GM18520 (cell line): Measurements from ENCODE around the gene RNF144A.
A peak's percentile ranks its signal among the peaks of the same experiment; 100 is the strongest.
"Not testable (repeated sequence)": the region's sequence is repeated elsewhere in the genome, so short reads cannot be mapped to it uniquely, and the experiment has no call there.

Source experiments
- ATAC-seq: cut with Tn5 transposase; IDR thresholded peaks from one replicate; pipeline ENCODE4 v1.9.1; 2021; ENCODE audit not compliant: unreplicated experiment

Gene RNF144A

DNA sequence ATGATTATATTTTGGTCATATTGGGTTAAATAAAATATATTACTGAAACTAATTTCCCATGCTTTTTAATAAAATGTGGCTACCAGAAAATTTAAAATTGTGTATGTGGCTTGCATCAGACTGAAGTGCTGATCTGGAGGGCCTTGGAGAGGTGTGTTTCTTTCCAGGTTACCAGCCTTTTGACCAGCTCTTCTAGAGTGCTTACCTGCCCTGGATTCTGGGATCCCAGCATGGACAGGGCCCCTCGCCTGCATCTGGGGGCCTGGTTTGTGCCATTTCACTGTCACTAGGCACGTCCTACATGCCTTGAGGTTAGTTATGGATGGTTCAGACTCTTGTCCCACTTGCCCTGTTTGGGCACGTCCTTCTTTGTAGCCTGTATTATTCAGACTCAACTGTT is 10.5 kb downstream of the RNF144A start:
- no peak for ATAC-seq

DNA sequence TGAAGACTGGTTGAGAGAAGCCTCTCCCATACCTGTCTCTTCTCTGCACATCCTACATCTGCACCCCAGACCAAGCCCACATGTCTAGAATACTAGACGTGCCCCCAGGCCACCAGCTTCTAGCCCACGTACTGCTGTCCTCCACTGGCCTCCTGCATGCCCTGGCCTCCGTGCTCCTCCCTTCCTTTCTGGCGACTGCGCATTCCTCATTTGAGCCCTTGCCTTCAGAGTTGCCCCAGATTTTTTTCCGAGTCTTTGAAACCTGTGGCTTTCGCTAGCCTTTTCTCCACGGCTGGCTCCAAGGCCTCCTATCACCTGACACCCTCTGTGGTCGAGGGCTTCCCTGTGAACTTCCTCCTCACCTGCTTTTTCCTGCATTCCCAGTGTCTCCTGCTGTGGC is 11.2 kb downstream of the RNF144A start:
- ATAC-seq: no peak

DNA sequence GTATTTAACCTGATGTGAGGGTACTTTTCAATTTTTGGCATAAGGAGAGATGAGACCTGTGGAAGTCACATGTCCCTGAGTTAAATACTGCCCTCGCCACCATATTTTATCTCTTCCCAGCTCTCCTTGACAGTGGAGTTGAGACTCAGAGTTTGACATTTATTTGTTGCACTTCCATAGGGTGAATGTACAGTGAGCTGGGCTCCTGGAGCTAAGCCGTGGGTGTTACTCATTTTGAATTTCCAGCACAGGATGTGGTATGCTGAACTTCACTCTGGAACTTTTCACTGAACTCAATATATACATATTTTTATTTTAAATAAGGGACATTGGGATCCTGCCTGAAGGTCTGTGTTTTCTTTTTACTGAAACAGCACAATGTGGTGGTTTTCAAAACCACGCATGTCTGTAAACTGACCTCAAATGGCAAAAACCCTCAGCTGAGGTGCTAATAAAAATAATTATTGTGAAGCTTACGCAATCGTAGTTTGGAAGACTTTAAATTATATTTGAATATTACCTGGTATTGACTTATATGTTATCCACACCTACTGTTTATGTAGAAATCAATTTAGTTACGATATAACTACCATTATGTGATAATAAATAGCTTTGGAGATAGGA is 12.1 kb downstream of the RNF144A start:
- ATAC-seq: no peak

DNA sequence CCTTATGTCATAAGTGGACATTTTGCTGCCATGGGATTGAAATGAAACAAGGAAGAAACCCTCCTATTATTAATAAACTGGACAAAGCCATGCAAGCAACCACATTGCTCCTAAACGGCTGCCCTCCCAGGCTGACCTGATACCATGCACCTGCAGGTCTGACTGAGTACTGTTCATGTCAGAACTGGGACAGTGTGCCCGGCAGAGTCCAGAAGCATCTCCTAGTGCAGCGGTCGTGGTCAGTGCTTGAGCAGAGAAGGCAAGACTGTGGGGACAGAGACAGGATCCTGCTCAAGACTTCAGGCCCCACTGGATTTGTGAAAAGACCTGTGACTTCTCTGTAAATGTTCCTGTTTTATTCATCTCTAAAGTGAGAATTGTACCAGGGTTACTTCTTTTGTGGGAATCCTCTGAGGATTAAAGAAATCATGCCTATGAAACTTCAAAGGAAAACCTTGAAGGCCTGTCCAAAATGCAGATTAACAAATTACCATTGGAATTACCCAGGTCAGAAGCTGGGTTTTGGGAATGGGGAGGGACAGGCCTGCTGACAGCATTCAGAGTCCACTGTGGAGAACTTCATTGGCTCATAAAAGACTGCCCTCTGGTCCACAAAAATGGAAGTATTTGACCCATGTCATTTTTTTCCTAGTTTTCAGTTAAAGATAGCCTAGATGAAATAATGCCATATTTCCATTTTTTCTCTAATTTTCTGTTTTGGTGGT is 13.9 kb downstream of the RNF144A start:
- ATAC-seq: no peak

DNA sequence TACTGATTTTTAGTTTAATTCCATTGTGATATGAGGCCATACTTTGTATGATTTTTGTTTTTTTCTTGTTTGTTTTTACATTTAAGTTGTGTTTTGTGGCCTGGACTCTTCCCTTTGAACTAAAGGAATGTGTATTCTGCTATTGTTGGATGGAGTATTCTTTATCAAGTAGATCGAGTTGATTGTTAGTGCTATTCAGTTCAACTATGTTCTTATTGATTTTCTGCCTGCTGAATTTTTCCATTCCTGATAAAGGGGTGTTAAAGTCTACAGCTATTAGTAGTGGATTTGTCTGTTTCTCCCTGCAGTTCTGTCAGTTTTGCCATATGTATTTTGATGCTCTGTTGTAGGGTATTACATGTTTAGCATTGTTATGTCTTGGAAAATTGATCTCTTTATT is 14.5 kb downstream of the RNF144A start:
- no peak for ATAC-seq

DNA sequence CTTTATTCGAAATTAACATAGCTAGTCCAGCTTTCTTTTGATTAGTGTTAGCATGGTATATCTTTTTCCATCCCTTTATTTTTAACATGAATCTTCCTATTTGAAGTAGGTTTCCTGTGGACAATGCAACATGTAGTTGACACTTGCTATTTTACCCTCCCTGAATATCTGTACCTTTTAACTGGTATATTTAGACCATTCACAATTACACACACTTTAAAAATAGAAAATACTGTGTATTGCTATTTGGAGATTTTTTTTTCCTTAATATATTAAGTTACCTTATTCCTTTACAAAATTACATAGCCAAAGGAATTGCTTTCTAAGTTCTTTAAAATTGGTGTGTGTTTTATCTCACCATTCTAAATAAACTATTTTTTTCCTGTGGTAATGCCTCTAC is 15.0 kb downstream of the RNF144A start:
- ATAC-seq: no peak

DNA sequence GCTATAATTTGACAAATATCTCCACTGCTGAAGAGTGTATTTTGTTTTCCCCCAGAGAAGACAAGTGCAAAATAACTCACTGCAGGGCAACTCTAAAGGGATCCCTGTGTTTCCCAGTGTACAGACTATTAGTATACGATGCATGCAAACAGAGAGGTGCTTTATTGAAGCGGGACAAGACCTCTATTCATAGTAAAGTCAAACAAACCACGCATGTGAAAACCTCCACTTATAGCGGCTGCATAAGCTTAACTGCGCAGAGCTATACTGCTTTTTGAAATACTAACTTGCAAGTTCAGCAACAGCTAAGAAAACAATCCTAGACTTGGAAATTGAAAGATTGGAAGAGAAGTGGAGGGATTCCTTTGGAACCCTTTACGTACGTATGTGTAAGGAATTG is 15.6 kb downstream of the RNF144A start:
- ATAC-seq: no peak

DNA sequence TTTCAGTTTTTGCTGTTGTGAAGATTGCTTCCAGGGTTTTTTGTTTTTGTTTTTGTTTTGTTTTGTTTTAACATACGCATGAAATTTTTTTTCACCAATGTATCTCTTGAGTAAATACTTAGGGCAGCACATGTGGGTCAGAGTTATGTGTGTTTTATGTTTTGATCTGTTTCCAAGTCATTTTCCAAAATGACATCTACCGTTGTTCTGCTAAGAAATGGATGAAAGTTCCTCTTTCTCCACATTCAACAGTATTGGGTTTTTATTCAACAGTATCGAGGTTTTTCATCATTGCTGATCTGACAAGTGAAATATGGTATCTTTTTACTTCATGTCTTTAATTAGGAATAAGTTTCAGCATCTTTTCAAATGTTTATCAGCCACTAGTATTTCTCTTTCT is 16.7 kb downstream of the RNF144A start:
- no peak for ATAC-seq

DNA sequence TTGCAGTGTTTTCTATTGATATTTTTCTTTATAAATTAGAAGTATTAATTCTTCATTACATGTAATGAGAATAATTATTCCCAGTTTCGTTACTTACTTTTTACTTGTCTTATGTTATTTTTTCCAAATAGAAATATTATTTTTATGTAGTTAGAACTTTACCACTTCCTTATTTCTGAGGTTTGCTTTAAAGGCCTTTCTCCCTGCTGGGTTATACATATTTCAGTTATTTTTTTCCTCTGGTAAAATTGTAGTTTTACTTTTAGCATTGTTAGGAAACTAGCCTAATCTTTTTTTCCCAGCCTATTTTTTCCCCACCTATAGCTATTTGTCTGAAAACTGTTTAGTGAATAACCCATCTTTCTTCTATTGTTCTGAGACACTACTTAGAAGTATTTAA is 17.1 kb downstream of the RNF144A start:
- no peak for ATAC-seq

DNA sequence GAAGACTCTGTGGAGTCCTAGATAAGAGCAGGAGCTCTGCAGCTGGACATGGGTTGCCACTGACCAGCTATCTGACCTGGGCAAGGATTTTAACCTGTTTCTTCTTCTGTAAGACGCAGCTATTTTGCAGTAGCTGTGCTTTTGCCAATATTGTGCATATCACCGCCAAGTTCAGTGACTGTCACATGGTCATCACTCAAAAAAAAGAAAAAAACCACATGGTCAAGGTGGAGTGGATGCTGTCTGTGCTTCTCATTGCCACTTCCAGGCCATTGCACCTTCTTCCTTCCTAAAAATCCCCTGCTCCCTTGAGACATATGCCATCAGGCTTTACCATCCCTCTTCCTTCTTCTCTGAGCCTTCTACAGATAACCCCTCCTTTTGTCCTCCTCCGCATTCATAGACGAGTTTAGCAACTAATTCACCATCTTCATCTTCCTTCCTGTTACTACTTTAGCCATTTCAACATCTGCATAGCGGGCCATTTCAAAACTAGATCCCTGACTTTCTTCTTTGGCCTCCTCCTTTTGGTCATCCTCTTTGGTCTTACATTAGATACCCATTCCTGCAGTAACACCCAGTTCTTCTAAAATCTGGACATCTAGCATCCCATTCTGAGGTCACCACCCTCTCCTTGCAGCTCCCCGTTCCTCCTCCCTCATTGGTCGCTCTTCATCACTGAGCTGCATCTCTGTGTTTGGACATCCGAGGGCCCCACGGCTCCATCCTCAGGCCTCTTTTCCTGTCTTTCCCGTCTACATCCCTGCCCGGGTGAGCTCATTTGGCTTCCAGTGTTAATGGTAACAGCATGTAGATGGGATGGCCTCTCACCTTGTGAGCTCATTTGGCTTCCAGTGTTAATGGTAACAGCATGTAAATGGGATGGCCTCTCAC is 17.8 kb downstream of the RNF144A start:
- ATAC-seq: no peak

DNA sequence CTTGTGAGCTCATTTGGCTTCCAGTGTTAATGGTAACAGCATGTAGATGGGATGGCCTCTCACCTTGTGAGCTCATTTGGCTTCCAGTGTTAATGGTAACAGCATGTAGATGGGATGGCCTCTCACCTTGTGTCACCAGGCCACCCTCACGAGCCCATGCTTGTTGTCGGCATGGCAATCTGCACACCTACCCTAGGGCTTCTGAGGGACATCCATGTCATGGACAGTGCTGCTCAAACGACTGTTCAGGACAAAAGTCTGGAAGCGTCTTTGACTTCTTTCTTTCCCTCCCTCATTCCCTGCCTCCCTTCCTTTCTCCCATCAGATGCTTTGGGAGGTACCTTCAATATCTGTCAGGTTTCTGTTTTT is 18.4 kb downstream of the RNF144A start:
- not testable (repeated sequence) for ATAC-seq

DNA sequence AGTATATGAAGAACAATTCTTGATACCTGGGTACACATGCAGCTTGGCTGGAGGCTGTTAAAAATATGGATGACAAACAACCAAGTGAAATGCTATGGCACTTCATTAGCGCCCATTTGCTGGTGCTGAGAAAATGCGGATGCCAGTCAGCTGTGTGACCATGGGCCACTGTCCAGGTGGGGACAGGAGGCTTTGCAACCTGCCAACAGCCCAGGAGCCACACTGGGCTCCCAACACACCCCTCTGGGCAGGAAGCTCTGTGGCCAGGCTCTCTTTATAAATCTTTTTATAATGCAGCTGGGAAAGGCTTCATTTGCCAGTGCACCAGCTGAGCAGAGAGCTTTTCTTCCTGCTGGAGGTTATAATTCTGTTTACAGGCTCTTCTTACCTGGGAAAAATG is 19.9 kb downstream of the RNF144A start:
- ATAC-seq: no peak

DNA sequence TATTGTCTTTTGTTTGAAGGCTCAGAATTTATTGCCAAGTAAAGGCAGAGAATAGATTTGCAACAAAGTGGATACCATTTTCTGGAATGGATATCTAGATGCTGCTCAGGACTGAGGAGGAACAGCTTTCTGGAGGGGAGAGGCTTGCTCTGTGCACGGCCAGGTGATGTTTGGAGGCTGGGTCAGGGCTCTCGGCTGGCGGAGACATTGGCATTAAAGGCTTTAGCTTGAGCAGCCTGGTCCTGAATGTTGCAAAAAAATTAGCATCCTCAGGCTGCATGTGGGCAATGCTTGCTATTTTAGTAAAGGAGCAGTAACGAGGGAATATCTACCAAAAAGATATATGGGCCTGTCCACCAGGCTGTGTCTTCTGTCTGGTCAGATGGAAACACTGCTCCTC is 20.4 kb downstream of the RNF144A start:
- ATAC-seq: no peak

DNA sequence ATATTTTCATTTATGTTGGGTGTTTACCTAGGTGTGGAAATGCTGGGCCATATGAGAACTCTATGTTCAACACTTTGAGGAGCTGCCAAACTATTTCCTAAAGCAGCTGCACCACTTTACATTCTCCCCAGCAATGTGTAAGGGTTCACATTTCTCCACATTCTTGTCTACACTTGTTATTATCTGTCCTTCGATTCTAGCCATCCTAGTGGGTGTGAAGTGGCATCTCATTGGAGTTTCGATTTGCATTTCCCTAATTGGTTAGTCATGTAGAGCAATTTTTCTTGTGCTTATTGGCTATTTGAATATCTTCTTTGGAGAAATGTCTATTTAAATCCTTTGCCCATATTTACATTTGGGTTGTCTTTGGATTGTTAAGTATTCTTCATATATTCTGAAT is 21.9 kb downstream of the RNF144A start:
- no peak for ATAC-seq

DNA sequence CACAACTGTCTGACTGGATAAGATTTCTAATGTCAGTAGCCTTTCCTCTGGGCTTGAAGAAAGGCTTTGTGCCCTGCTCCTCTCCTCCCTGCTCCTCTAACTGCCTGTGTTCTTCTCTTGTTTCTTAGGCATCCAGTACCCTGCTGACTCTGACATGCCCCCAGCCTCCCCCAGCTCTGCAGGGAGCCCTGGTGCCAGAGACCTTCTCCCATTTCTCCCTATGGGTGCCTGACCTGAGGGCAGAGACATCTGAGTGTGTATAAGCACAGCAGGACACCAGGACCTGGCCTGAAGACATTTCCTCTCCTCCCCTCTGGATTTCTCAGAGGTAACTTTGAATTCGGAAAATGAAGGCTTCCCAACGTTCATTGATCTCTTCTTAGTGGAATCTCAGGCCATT is 23.6 kb downstream of the RNF144A start:
- no peak for ATAC-seq

DNA sequence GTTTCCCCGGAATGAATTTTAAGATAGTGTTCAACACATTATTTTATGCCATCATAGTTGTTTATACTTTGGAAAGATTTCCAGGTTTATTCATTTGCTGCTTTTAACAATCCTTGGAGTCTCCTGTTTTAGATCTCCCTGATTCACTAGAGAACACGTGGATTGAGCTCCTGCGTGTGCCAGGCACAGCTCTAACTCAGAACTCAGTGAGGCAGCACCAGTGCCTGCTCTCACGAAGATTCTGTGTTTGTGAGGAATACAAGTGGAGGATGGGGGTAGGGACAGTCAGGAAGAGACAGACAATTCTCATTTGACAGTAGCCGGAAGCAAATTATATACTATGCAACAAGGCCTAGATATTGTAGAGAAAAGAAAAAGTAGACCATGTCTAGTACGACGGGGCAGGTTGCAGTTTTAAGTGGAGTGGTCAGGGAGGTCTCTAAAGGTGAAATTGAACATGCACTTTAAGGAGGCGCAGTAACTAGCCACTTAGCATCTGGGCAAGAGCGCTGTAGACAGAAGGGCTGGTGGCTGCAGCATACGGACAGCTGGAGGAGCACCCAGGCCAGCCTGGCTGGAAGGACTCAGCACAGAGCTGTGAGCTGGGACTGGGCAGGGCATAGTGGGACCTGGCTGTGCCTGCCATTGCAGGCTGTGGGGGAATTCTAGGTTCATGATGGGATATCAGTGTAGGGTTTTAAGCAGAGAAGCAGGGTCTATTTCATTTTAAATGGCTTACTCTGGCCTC is 24.3 kb downstream of the RNF144A start:
- ATAC-seq: no peak

DNA sequence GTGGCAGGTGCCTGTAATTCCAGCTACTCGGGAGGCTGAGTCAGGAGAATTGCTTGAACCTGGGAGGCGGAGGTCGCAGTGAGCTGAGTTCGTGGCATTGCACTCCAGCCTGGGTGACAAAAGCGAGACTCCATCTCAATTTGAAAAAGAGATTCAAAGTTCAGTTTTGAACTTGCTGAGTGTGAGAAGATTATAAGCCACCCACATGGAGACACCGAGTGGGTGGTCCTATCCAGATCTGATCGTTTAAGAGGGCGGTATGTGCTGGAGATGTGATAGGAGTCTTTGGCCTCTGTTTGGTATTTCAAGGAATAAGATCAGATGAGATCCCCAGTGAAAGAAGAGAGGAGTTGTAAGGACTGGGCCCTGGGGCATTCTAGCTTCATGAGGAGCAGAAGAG is 25.6 kb downstream of the RNF144A start:
- ATAC-seq: no peak

DNA sequence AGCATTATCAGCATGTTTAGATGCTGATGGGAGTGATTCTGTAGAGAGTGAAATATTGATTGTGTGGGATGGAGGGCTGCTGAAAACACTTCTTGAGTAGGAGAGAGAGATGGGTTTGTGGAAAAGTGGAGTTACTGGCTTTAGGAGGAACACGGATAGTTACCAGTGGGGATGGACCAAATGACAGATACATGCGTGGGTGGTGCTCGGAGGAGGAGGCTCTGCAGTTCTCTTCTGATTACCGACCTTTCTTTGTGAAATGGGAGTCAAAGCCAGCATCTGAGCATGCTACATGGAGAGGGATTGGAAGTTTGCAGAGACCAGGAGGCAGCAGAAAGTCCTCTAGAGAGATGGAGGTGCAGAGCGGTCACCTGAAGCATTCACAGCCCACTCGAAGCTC is 26.3 kb downstream of the RNF144A start:
- no peak for ATAC-seq

DNA sequence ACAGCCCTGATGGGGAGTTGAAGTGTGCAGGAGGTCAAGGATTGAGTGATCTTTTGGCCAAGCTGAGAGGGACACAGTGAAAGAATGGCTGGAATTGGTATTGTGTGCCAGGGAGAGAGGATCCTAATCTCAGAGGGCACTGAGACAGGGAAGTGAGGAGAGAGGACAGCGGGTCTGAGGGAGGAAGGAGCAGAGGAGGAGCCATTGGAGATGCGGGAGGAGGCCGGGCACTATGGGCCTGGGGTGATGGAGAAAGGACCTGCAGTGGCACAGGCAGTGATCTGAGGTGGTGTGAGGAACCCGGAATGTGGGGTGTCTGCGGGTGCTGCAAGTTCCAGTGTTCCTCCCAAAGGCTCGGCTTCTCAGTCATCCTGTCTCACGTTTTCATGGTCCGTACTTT is 26.8 kb downstream of the RNF144A start:
- no peak for ATAC-seq

DNA sequence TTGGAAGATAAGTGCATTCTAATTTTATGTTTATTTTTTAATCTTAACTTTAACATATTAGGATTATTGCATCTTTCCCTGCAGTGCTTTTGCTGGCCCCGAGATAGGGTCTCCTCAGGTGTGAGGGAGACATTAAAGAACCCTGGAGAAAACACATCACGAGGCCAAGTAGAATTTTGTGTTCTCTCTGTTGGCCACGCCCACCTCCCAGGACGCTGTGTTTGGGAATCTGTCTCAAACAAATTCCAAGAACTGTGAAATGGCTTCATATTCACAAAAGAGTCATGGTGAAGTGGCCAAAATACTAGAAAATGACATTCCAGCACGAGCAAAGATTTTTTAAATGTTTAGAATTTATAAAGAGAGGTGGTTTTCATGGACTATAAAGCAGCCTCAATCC is 27.3 kb downstream of the RNF144A start:
- no peak for ATAC-seq

DNA sequence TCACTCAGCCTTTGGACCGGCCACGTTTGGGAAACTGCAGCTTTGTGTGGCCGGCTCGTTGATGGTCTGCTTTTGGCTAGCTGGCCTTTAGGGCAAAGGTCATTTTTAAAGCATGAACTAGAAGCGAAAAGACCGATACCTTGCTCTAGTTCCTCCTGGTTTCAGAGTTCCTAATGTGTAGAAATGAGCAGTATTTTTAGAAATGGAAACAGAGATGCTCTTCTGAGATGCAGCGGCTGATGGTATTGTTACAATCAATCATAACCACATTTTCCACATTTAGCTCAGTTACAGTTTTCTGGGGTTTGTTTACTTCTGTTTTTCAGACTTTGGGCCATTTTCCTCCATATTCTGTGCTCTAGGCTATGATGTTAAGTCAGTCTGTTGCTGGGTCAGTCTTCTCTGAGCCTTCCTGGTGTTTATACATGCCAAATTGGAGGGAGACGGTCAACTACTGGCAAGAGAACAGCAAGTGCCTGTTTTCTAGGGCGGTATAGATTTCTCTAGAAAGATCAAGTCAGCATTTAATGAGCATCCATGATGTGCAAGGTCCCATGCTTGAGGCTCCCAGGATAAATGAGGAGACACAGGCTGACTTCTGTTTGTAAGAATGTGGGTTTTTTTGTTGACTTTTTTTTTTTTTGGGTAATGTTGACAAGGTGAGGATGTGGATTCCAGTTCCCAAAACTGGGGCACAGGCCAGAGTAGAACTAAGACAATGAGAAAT is 28.0 kb downstream of the RNF144A start:
- ATAC-seq: peak; percentile 87
